Measurements from ENCODE around the gene PROM2.

Gene PROM2

DNA sequence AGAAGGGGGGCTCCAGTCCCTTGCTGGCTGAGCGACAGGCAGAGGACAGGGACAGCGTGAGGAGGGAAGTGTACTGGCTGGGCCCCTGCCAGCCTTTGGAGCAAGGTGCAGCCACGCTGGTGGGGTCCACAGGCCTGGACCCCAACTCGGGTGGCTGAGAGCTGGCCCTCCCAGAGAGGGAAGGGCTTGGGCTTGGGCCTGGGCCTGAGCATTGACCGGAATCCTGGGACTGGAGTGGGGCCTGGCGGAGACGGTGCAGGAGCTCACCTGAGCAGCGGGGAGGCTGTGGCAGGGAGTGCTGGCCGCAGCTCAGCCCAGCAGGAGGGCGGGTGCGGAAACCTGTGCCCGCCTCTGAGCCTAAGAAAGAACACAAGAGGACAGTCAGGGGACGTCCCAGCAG, 50.8 kb downstream of the PROM2 start:
- no peak for DNase-seq

DNA sequence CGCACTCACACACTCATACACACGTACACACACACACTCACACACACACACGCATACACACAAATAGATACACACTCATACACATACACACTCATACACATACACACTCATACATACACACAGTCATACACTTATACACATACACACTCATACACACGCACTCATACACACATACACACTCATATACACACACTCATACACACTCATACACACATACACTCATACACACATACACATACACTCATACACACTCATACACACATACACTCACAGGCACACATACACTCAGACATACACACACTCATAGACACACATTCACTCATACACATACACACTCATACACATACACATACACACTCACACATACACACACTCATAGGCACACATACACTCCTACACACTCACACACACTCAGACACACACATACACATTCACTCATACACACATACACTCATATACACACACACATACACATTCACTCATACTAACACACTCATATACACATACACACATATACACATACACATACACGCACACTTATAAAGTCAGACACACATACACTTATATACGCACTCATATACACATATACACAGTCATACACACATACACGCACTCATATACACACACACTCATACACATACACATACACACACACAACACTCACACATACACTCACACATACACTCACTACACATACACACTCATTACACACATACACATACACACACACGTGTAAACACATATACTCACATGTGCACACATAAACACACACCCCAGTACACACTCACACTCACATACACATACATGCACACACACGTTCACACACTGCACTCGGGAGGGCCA, 51.6 kb downstream of the PROM2 start:
- DNase-seq: no peak

DNA sequence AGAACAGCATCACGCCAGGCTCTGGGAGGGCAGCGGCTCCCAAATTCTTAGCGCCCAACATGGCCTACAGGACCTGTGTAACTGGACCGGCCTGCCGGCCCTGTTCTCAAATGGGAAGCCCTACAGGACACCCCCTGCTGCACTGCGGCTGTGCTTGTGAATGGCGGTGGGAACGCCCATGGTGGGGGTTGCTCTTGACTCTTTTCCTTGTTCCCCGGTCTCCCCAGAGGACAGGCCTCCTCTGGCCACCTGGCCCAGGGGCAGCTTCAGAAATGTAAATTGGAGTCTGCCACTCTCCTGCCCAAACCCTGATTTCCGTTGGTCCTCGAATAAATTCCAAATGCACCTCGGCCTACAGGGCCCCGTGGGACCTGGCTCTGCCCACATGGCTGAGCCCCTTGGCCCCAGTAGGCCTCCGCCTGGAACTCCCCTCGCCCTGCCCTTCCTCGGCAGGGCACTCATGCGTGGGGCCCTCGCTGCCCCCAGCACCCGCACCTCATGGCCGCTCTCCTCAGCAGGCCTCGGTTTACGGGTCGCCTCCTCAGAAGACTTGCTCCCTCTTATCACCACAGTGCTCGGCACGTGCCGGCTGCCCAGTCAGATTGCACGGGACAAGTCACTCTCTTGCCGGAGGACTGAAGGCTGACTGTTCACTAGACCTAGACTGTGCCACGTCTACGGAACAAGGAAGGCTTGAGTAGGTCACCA, 52.3 kb downstream of the PROM2 start:
- no peak for DNase-seq

DNA sequence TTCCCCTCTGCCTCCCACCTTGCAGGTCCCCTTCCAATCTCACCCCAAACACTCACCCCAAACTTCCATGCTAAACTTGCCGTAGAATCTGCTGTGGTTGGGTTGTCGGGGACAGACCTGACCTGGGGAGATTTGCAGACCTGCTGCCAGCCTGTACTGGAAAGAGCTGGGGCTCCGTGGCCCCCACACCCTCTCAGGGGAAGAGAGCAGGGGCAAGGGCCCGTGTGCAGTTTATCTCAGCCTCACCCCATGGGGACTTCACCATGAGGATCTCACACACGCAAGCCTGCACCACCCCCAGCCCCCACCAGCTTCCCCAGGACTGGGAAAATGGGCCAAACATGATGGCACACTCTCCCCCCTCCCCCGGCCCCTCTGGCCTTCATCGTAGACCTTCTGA, 53.6 kb downstream of the PROM2 start:
- no peak for DNase-seq

DNA sequence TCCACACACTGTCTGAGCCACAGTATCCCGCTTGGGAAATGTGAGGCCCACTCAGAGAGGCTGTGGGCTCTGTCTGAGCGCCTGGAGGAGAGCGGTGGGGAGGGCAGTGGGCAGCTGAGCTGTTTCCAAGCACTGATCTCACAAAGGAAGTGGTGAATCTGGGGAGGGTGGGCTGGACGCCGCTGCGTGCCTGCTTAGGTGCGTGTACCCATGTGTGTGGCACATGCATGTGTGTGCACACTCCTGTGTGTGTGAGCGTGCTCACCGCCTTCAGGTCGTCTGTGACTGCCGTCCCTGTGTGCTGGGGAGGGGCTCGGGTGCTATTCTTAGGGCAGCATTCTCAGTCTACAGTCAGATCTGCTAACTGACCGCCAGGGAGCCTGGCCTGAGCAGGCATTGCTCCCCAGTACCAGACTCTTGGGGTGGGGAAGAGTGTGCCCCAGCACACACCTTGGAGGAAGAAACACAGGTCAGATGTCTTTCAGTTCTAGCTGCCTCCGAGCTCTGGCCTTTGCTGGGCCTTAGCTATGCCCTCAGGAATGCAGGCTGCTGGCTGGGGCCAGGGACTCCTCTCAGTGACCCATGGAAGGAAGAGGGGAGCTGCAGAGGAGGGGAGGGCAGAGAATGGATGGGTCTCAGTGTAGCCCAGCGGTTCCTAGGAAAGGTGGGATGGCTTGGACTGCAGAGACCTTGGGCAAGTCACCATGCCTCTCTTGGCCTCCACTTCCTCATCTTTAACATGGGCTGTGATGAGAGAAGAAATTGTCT, 54.3 kb downstream of the PROM2 start:
- DNase-seq: no peak

DNA sequence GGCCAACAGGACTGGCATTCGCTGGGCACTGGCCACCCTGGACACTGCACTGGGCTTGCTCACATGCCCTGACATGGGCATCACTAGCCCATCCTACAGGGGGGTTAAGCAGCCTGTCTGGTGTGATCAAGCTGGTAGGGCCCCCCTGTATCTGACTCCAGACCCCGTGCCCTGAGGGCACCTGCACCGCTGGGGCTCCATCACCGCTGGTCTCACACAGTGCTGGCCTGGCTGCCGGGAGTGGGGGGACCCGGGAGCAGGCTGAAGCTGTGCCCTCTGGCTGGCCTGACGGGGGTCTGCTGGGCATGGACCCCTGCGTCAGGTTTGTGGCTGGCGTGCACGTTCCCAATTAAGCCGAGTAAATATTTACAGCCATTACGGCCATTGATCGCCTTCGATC, 55.2 kb downstream of the PROM2 start:
- no peak for DNase-seq

GRCh38 chr2:95329891-95330793, 55.9 kb downstream of the PROM2 start:
- DNase-seq: peak in 1 of 2 experiments; percentile 24

- DNase-seq: no peak
Observed at GRCh38 chr2:95330794-95331338, 56.6 kb downstream of the PROM2 start.

DNA sequence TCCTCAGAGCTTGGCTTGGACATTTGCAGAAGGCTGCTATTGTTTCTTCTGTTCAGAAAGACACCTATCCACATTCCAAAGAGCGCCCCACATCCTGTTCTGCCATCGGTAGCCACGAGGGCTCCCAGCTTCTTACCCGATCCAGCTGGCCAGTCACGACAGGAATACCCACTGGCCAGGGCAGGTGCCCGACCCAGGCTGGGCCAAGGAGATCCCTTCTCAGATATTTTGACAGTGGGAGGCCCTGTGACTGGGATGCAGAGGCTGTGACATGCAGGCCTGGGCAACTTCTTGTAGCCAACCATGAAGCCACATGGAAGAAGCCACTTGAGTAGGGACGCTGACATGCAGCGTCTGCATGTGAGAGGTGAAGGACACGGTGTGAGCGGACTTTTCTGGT, 57.4 kb downstream of the PROM2 start:
- DNase-seq: no peak

- DNase-seq: no peak
Observed at GRCh38 chr2:95332036-95332435, 57.8 kb downstream of the PROM2 start.

GRCh38 chr2:95333056-95333455, 58.8 kb downstream of the PROM2 start:
- DNase-seq: no peak

GRCh38 chr2:95333888-95334338, 59.7 kb downstream of the PROM2 start:
- no peak for DNase-seq

DNA sequence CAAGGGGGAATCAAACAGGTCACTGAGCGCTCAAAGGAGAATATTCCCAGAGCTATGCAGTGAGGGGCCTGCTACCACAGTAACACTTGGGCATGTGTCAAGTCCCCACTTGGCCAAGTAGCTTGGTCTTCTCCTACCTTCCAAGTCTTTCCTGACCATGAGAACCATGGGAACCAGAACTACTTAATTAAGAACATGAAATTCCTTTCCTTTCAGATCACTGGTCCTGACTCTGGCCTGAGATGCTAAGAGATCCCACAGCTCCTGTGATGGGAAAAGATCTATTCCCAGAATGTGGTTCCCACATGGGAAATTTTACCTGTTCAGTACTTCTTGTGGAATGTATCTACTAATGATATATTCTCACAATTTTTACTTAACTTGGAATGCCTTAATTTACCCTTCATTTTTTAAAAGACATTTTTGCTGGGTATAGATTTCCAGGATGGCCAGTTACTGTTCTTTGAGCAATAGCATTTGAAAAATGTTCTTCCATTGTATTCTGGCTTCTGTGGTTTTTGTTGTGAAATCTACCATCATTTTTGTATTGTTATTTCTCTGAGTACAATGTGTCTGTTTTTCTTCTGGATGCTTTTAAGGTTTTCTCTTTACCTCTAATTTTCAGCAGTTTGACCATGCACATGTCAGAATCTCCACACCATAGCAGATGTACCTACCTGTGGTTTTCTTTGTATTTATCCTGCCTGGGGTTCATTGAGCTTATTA, 60.8 kb downstream of the PROM2 start:
- no peak for DNase-seq

DNA sequence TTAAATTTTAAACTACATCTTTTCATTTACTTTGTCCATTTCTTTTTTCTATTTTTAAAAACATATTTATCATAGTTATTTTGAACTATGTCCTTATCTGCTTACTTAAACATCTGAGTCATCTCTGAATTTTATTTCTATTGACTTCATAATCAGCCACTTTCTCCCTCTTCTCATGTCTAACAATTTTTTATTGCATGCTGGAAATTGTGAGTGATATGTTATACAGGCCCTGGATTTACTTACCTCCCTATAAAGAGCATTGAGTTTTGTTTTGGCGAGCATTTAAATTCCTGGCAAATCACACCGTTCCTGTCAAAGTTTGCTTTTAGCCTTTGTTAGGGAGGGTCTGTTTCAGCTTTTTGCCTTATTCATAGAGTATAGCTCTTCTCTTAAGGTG, 62.2 kb downstream of the PROM2 start:
- DNase-seq: no peak

- no peak for DNase-seq
Observed at GRCh38 chr2:95337829-95338228, 63.6 kb downstream of the PROM2 start.

Measured in NCI-H2081 (cell line).